Endothelial cell of umbilical vein (primary cell): ENCODE results near the gene CHN2.

Experiments
- EZH2 ChIP-seq: IDR thresholded peaks from 2 replicates; pipeline ENCODE4 v1.6.1; 2012; ENCODE audit warnings: borderline replicate concordance, low read depth, mild to moderate bottlenecking, moderate library complexity, low read length, inconsistent platforms; ENCODE audit not compliant: severe bottlenecking
- FOS ChIP-seq: IDR thresholded peaks from 2 replicates; pipeline ENCODE4 v1.6.1; 2011; ENCODE audit warnings: mild to moderate bottlenecking, low read length, moderate library complexity, borderline replicate concordance; ENCODE audit not compliant: insufficient read depth
- GATA2 ChIP-seq: IDR thresholded peaks from 2 replicates; pipeline ENCODE4 v1.7.0; 2011; ENCODE audit warnings: low read depth, mild to moderate bottlenecking, moderate library complexity, mixed read lengths, low read length; ENCODE audit not compliant: insufficient read length, insufficient read depth
- JUN ChIP-seq: IDR thresholded peaks from 2 replicates; pipeline ENCODE4 v1.6.1; 2011; ENCODE audit warnings: borderline replicate concordance, low read depth; ENCODE audit not compliant: insufficient read length, insufficient read depth
- MYC ChIP-seq: IDR thresholded peaks from one replicate; pipeline ENCODE4 v1.6.1; 2011; ENCODE audit warnings: mild to moderate bottlenecking, low read depth, low read length
- POLR2A ChIP-seq: IDR thresholded peaks from 2 replicates; pipeline ENCODE4 v1.6.1; 2012; ENCODE audit warnings: low read depth, mild to moderate bottlenecking, control low read depth, low read length
- POLR2AphosphoS5 ChIP-seq: IDR thresholded peaks from 2 replicates; pipeline ENCODE4 v1.6.1; 2012; ENCODE audit warnings: low read depth, mild to moderate bottlenecking, control low read depth, low read length, moderate library complexity; ENCODE audit not compliant: insufficient read depth
- TF ChIP-seq, protein P1 (sequence below), 2 donors: IDR thresholded peaks; 1 replicate in 1 of 2; 2 replicates in 1 of 2; pipeline ENCODE4 v1.5.1; 2011; ENCODE audit warnings: low read length in 2 of 2, mild to moderate bottlenecking in 2 of 2, moderate library complexity in 2 of 2, control low read depth in 1 of 2, inconsistent platforms in 1 of 2, low read depth in 1 of 2; ENCODE audit not compliant: insufficient read depth in 1 of 2; ENCODE audit errors: extremely low read depth in 1 of 2
- TF ChIP-seq, protein P2 (sequence below): IDR thresholded peaks from 2 replicates; pipeline ENCODE4 v1.6.1; 2011; ENCODE audit not compliant: insufficient read depth, insufficient read length

DNA sequence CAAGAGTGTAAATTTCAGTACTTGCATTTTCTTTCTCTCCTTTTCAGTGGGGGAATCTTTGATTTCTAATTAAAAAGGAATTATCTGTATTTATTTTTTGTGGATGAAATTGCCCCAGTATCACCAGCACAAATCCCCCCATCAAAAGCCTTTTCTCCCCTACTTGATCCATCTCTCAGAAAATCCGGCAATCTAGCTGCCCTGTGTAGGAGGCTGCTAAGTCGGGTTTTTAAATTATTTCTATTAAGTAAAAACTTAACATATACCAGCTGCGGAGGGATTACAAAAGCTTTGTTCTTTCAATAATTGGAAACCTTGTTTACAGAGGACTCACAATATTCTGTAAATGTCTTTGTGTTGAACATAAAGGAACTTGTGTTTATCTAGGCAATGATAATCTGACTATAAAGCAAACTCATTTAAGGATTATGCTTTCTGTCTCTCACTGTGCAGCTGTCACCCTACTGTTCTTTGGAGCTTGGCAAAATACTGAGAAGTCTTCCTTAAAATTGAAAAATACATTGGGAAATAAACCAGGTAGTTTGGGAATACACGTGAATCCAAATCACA is 191.7 kb downstream of the CHN2 start:
- no peak for TF ChIP-seq POLR2AphosphoS5
- TF ChIP-seq, protein P1, sequence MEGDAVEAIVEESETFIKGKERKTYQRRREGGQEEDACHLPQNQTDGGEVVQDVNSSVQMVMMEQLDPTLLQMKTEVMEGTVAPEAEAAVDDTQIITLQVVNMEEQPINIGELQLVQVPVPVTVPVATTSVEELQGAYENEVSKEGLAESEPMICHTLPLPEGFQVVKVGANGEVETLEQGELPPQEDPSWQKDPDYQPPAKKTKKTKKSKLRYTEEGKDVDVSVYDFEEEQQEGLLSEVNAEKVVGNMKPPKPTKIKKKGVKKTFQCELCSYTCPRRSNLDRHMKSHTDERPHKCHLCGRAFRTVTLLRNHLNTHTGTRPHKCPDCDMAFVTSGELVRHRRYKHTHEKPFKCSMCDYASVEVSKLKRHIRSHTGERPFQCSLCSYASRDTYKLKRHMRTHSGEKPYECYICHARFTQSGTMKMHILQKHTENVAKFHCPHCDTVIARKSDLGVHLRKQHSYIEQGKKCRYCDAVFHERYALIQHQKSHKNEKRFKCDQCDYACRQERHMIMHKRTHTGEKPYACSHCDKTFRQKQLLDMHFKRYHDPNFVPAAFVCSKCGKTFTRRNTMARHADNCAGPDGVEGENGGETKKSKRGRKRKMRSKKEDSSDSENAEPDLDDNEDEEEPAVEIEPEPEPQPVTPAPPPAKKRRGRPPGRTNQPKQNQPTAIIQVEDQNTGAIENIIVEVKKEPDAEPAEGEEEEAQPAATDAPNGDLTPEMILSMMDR (IDR thresholded peaks at IDR 0.05; ENCODE audit: extremely low read depth in 1 of 2, insufficient read depth in 1 of 2, low read depth in 1 of 2, low read length in 2 of 2): no peak
- no peak for TF ChIP-seq EZH2
- TF ChIP-seq, protein P2, sequence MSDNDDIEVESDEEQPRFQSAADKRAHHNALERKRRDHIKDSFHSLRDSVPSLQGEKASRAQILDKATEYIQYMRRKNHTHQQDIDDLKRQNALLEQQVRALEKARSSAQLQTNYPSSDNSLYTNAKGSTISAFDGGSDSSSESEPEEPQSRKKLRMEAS: no peak
- TF ChIP-seq POLR2A: no peak
- no peak for TF ChIP-seq FOS
- TF ChIP-seq JUN: no peak
- no peak for TF ChIP-seq GATA2
- no peak for TF ChIP-seq MYC
